ENCODE results near the gene KLHL7. TPM values are rescaled to one million over a fixed set of nuclear protein-coding genes. Genes with fewer than 3 reads are reported as not detected.

KLHL7 gene
- total and polyA plus RNA-seq, 2 experiments from 2014 or later: 33.9 to 34.9 TPM

GRCh38 chr7:23157679-23158078, 52.1 kb downstream of the KLHL7 start:
- no peaks in the 10 kb centered on the region for H3F3A ChIP-seq (ENCODE audit: insufficient read depth)
- DNase-seq: no peak
- no peaks in the 10 kb centered on the region for H3K27me3 ChIP-seq (replicated peaks; ENCODE audit: insufficient read depth)
- no peaks in the 10 kb centered on the region for H3K79me2 ChIP-seq (ENCODE audit: insufficient read depth)
- H3K4me2 ChIP-seq (ENCODE audit: unreplicated experiment): no peak overlapping the region
- no peaks in the 10 kb centered on the region for H3K4me1 ChIP-seq (ENCODE audit: insufficient read depth)
- no peak overlapping the region for H3K9ac ChIP-seq
- H2AFZ ChIP-seq: no peak overlapping the region
- 46 to 49% methylated on average over 6 of the region's 6 CpGs for WGBS, 2 experiments (ENCODE audit: low coverage in 1 of 2, low lambda C conversion rate in 2 of 2, missing lambda C conversion rate in 2 of 2)
- in situ Hi-C loops (cut with MboI): no loop called here
- no peak for TF ChIP-seq EZH2phosphoT487 (IDR thresholded peaks at IDR 0.05; ENCODE audit: insufficient read depth, low read depth)
- TF ChIP-seq EZH2 (IDR thresholded peaks at IDR 0.05; ENCODE audit: insufficient read depth, poor library complexity, severe bottlenecking): no peak
- no peak overlapping the region for H3K27ac ChIP-seq
- no peak overlapping the region for H3K4me3 ChIP-seq
- no peaks in the 10 kb centered on the region for H3K36me3 ChIP-seq (ENCODE audit: low read depth)
- no peaks in the 10 kb centered on the region for H3K9me3 ChIP-seq (ENCODE audit: low read depth)
- no peaks in the 10 kb centered on the region for H3K9me2 ChIP-seq (ENCODE audit: insufficient read depth)
- no peaks in the 10 kb centered on the region for H4K20me1 ChIP-seq (ENCODE audit: insufficient read depth)

- no peaks in the 10 kb centered on the region for H3K9me2 ChIP-seq (ENCODE audit: insufficient read depth)
- in situ Hi-C loops (cut with MboI): no loop called here
- H3K27ac ChIP-seq: no peak overlapping the region
- H3K79me2 ChIP-seq (ENCODE audit: insufficient read depth): no peaks in the 10 kb centered on the region
- H3K4me2 ChIP-seq (ENCODE audit: unreplicated experiment): no peak overlapping the region
- H3K4me3 ChIP-seq: no peak overlapping the region
- H2AFZ ChIP-seq: no peak overlapping the region
- no peaks in the 10 kb centered on the region for H3F3A ChIP-seq (ENCODE audit: insufficient read depth)
- H3K4me1 ChIP-seq (ENCODE audit: insufficient read depth): no peaks in the 10 kb centered on the region
- H3K36me3 ChIP-seq (ENCODE audit: low read depth): no peaks in the 10 kb centered on the region
- TF ChIP-seq EZH2phosphoT487 (IDR thresholded peaks at IDR 0.05; ENCODE audit: insufficient read depth, low read depth): no peak
- no peak for TF ChIP-seq EZH2 (IDR thresholded peaks at IDR 0.05; ENCODE audit: insufficient read depth, poor library complexity, severe bottlenecking)
- H3K9ac ChIP-seq: no peak overlapping the region
- no peak for DNase-seq
- no peaks in the 10 kb centered on the region for H4K20me1 ChIP-seq (ENCODE audit: insufficient read depth)
- H3K9me3 ChIP-seq (ENCODE audit: low read depth): no peaks in the 10 kb centered on the region
- H3K27me3 ChIP-seq (replicated peaks; ENCODE audit: insufficient read depth): no peaks in the 10 kb centered on the region
- WGBS, 2 experiments (ENCODE audit: low coverage in 1 of 2, low lambda C conversion rate in 2 of 2, missing lambda C conversion rate in 2 of 2): 91 to 96% methylated on average over 2 of the region's 2 CpGs
These were observed 53.0 kb downstream of the KLHL7 start for GRCh38 chr7:23158546-23158945.

- no peaks in the 10 kb centered on the region for H3K27me3 ChIP-seq (replicated peaks; ENCODE audit: insufficient read depth)
- no peak for TF ChIP-seq EZH2 (IDR thresholded peaks at IDR 0.05; ENCODE audit: insufficient read depth, poor library complexity, severe bottlenecking)
- TF ChIP-seq EZH2phosphoT487 (IDR thresholded peaks at IDR 0.05; ENCODE audit: insufficient read depth, low read depth): no peak
- H3K4me1 ChIP-seq (ENCODE audit: insufficient read depth): no peaks in the 10 kb centered on the region
- no peak overlapping the region for H3K4me3 ChIP-seq
- in situ Hi-C loops (cut with MboI): no loop called here
- no peaks in the 10 kb centered on the region for H3K79me2 ChIP-seq (ENCODE audit: insufficient read depth)
- no peaks in the 10 kb centered on the region for H3F3A ChIP-seq (ENCODE audit: insufficient read depth)
- DNase-seq: no peak
- no peaks in the 10 kb centered on the region for H3K36me3 ChIP-seq (ENCODE audit: low read depth)
- no peak overlapping the region for H3K9ac ChIP-seq
- no peak overlapping the region for H3K27ac ChIP-seq
- no peaks in the 10 kb centered on the region for H3K9me3 ChIP-seq (ENCODE audit: low read depth)
- H2AFZ ChIP-seq: no peak overlapping the region
- H3K4me2 ChIP-seq (ENCODE audit: unreplicated experiment): no peak overlapping the region
- H4K20me1 ChIP-seq (ENCODE audit: insufficient read depth): no peaks in the 10 kb centered on the region
- no peaks in the 10 kb centered on the region for H3K9me2 ChIP-seq (ENCODE audit: insufficient read depth)
- WGBS, 2 experiments (ENCODE audit: low coverage in 1 of 2, low lambda C conversion rate in 2 of 2, missing lambda C conversion rate in 2 of 2): 96 to 100% methylated on average over 1 of the region's 1 CpG
These were observed 55.9 kb downstream of the KLHL7 start for GRCh38 chr7:23161482-23161881.

- H3K9me3 ChIP-seq (ENCODE audit: low read depth): no peaks in the 10 kb centered on the region
- in situ Hi-C loops (cut with MboI): no loop called here
- H3K27ac ChIP-seq: no peak overlapping the region
- H3K9ac ChIP-seq: no peak overlapping the region
- H2AFZ ChIP-seq: no peak overlapping the region
- no peaks in the 10 kb centered on the region for H3K4me1 ChIP-seq (ENCODE audit: insufficient read depth)
- no peak overlapping the region for H3K4me3 ChIP-seq
- no peaks in the 10 kb centered on the region for H3K36me3 ChIP-seq (ENCODE audit: low read depth)
- H3F3A ChIP-seq (ENCODE audit: insufficient read depth): no peaks in the 10 kb centered on the region
- H4K20me1 ChIP-seq (ENCODE audit: insufficient read depth): no peaks in the 10 kb centered on the region
- H3K9me2 ChIP-seq (ENCODE audit: insufficient read depth): no peaks in the 10 kb centered on the region
- no peak for DNase-seq
- no peaks in the 10 kb centered on the region for H3K79me2 ChIP-seq (ENCODE audit: insufficient read depth)
- no peak overlapping the region for H3K4me2 ChIP-seq (ENCODE audit: unreplicated experiment)
- 93 to 96% methylated on average over 3 of the region's 3 CpGs for WGBS, 2 experiments (ENCODE audit: low coverage in 1 of 2, low lambda C conversion rate in 2 of 2, missing lambda C conversion rate in 2 of 2)
- H3K27me3 ChIP-seq (replicated peaks; ENCODE audit: insufficient read depth): no peaks in the 10 kb centered on the region
- TF ChIP-seq EZH2 (IDR thresholded peaks at IDR 0.05; ENCODE audit: insufficient read depth, poor library complexity, severe bottlenecking) (no peak), EZH2phosphoT487 (IDR thresholded peaks at IDR 0.05; ENCODE audit: insufficient read depth, low read depth) (no peak)
These were observed 59.3 kb downstream of the KLHL7 start for GRCh38 chr7:23164846-23165245.

GRCh38 chr7:23165316-23165715, 59.7 kb downstream of the KLHL7 start:
- TF ChIP-seq EZH2phosphoT487 (IDR thresholded peaks at IDR 0.05; ENCODE audit: insufficient read depth, low read depth): no peak
- H3F3A ChIP-seq (ENCODE audit: insufficient read depth): no peaks in the 10 kb centered on the region
- H3K4me2 ChIP-seq (ENCODE audit: unreplicated experiment): no peak overlapping the region
- DNase-seq: no peak
- no peak overlapping the region for H3K27ac ChIP-seq
- no peaks in the 10 kb centered on the region for H4K20me1 ChIP-seq (ENCODE audit: insufficient read depth)
- no peak overlapping the region for H3K4me3 ChIP-seq
- H2AFZ ChIP-seq: no peak overlapping the region
- no peaks in the 10 kb centered on the region for H3K79me2 ChIP-seq (ENCODE audit: insufficient read depth)
- H3K9ac ChIP-seq: no peak overlapping the region
- in situ Hi-C loops (cut with MboI): no loop called here
- H3K4me1 ChIP-seq (ENCODE audit: insufficient read depth): no peaks in the 10 kb centered on the region
- WGBS, 2 experiments (ENCODE audit: low coverage in 1 of 2, low lambda C conversion rate in 2 of 2, missing lambda C conversion rate in 2 of 2): 97 to 100% methylated on average over 1 of the region's 1 CpG
- H3K9me2 ChIP-seq (ENCODE audit: insufficient read depth): no peaks in the 10 kb centered on the region
- H3K9me3 ChIP-seq (ENCODE audit: low read depth): no peaks in the 10 kb centered on the region
- H3K36me3 ChIP-seq (ENCODE audit: low read depth): no peaks in the 10 kb centered on the region; the same call in 1 of the 2 replicates
- no peaks in the 10 kb centered on the region for H3K27me3 ChIP-seq (replicated peaks; ENCODE audit: insufficient read depth)
